ENCODE results near the gene GPX8. TPM values are rescaled to one million over a fixed set of nuclear protein-coding genes. Genes with fewer than 3 reads are reported as not detected.

Gene GPX8
- total and polyA plus RNA-seq, 9 of the 15 experiments (the other 6 are each of a cell fraction or from before 2014, with no cell fraction given) = 0.62 to 1.8 (median 1.2) TPM

DNA sequence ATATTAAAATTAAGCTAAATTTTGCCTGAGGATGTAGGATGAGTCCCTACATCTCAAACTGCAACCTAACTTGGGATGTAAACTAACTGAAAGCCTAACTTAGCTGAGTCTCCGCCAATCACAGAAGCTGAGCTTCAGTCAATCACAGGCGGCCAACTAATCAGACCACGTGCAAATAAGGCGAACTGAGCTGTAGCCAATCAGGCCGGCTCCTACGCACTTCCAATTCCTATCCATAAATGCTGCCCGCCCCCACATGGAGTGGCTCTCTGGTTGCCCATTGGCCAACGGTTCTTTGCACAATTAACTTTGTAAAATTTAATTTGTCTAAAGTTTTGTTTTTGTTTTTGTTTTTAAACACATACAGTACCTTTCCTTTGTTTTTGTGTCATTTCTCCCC lies 13.9 kb upstream of the GPX8 start:
- H3K79me2 ChIP-seq (ENCODE audit: control insufficient read depth, insufficient read depth, low read length) = no peaks in the 10 kb centered on the region
- no peaks in the 10 kb centered on the region for H3K36me3 ChIP-seq (ENCODE audit: control insufficient read depth, insufficient read depth, low read length)
- TF ChIP-seq, protein P1, sequence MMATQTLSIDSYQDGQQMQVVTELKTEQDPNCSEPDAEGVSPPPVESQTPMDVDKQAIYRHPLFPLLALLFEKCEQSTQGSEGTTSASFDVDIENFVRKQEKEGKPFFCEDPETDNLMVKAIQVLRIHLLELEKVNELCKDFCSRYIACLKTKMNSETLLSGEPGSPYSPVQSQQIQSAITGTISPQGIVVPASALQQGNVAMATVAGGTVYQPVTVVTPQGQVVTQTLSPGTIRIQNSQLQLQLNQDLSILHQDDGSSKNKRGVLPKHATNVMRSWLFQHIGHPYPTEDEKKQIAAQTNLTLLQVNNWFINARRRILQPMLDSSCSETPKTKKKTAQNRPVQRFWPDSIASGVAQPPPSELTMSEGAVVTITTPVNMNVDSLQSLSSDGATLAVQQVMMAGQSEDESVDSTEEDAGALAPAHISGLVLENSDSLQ (IDR thresholded peaks at IDR 0.05) = peak; percentile 43
- TF ChIP-seq JUNB (CRISPR knock-in tag; conservative IDR thresholded peaks at IDR 0.05) = no peak
- H3K9ac ChIP-seq (ENCODE audit: insufficient read depth in 1 of 2, low read depth in 2 of 2, low read length in 2 of 2) = no peak overlapping the region
- DNase-seq (ENCODE audit: extremely low read depth in 1 of 4, low spot score in 3 of 4) (peak in 2 of 4 experiments; percentile 16 to 18), FAIRE-seq (no peak), ATAC-seq (no peak)
- no peaks in the 10 kb centered on the region for H3K9me3 ChIP-seq (replicated peaks; ENCODE audit: control insufficient read depth, insufficient read depth, low read depth, low read length)
- H3K27me3 ChIP-seq (ENCODE audit: control insufficient read depth in 2 of 2, insufficient read depth in 2 of 2, low read length in 2 of 2) = peaks cover 3 to 17% of the 10 kb centered on the region in 2 experiments; a peak in 3 of 5 replicates
- in situ Hi-C loops (cut with MboI) = no loop called here
- H3K9me1 ChIP-seq (ENCODE audit: control insufficient read depth, insufficient read depth, low read length) = no peaks in the 10 kb centered on the region
- H2AFZ ChIP-seq (ENCODE audit: low read depth, low read length) = no peak overlapping the region
- ChIA-PET POLR2A (interaction anchor here (0.5 kb wide), 1 partner anchor 477 kb away, joined by 3 read pairs; no protein-coding TSS in a partner anchor), CTCF (ENCODE audit: low intra/inter-chr PET ratio) (interaction anchor here (1.3 to 1.9 kb wide), 3 partner anchors 201 to 240 kb away, joined by 7 to 13 read pairs (median 7); no protein-coding TSS in a partner anchor)
- no TSS peak for BruUV-seq (replicated peaks)
- WGBS (ENCODE audit: insufficient coverage, low coverage, missing lambda C conversion rate) = 27% methylated on average over 8 of the region's 8 CpGs
- intact Hi-C loops (cut with micrococcal nuclease) = loop anchor here (1.0 to 2.0 kb wide), 2 partner anchors 202 to 239 kb away; no protein-coding TSS in a partner anchor
- H4K20me1 ChIP-seq (replicated peaks; ENCODE audit: control insufficient read depth, insufficient read depth, low read length) = no peaks in the 10 kb centered on the region
- no peak overlapping the region for H3K4me3 ChIP-seq
- no peak overlapping the region for H3K4me2 ChIP-seq (ENCODE audit: insufficient read depth, low read length)
- no peak overlapping the region for H3K27ac ChIP-seq (ENCODE audit: extremely low read depth, low read depth, low read length)
- H3K4me1 ChIP-seq (replicated peaks in 1 of 2; ENCODE audit: control insufficient read depth in 2 of 2, insufficient read depth in 2 of 2, low read length in 2 of 2) = no peaks in the 10 kb centered on the region

DNA sequence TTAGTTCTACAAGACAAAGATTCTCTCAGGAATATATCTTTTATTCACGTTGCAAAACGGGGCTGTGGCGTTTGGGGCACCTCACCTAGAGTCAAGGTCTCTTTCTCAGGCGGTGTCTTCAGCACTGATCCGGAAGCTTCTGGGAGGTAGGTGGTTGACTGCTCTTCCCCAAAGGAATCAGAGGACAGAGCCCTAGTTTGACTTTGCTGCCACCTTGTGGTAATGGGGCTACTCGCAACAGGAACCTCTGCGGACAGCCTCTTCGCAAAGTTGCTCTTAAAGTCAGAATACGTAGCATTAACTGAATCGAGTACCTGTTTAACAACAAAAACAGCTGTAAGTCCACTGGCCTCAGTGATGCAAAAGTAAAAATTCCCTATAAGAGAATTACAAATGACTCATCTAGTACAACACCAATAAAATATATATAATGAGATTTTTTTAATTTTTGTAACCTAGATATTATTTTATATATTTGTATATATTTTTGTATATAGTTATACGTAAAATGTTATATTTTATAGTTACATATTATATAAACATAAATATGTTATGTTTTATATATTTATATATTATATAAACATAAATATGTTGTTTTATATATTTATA lies 13.3 kb upstream of the GPX8 start:
- no peaks in the 10 kb centered on the region for H3K4me1 ChIP-seq (replicated peaks in 1 of 2; ENCODE audit: control insufficient read depth in 2 of 2, insufficient read depth in 2 of 2, low read length in 2 of 2)
- no peak overlapping the region for H3K9ac ChIP-seq (ENCODE audit: insufficient read depth in 1 of 2, low read depth in 2 of 2, low read length in 2 of 2)
- H3K79me2 ChIP-seq (ENCODE audit: control insufficient read depth, insufficient read depth, low read length) = no peaks in the 10 kb centered on the region
- DNase-seq (ENCODE audit: extremely low read depth in 1 of 4, low spot score in 3 of 4) = peak; percentile 63 to 84 (median 68)
- in situ Hi-C loops (cut with MboI) = no loop called here
- no peak overlapping the region for H3K27ac ChIP-seq (ENCODE audit: extremely low read depth, low read depth, low read length)
- H3K36me3 ChIP-seq (ENCODE audit: control insufficient read depth, insufficient read depth, low read length) = no peaks in the 10 kb centered on the region
- peak; percentile 99 for ATAC-seq
- no peaks in the 10 kb centered on the region for H3K9me3 ChIP-seq (replicated peaks; ENCODE audit: control insufficient read depth, insufficient read depth, low read depth, low read length)
- intact Hi-C loops (cut with micrococcal nuclease) = loop anchor here (1.0 to 2.0 kb wide), 2 partner anchors 202 to 240 kb away; no protein-coding TSS in a partner anchor
- CTCF ChIA-PET (ENCODE audit: low intra/inter-chr PET ratio) = interaction anchor here (0.8 to 1.9 kb wide), 4 partner anchors 202 to 630 kb away, joined by 5 to 13 read pairs (median 7); no protein-coding TSS in a partner anchor
- H3K9me1 ChIP-seq (ENCODE audit: control insufficient read depth, insufficient read depth, low read length) = no peaks in the 10 kb centered on the region
- no TSS peak for BruUV-seq (replicated peaks)
- under 1% methylated on average over 11 of the region's 11 CpGs for WGBS (ENCODE audit: insufficient coverage, low coverage, missing lambda C conversion rate)
- peaks cover 4 to 17% of the 10 kb centered on the region in 2 experiments; a peak in 3 of 5 replicates for H3K27me3 ChIP-seq (ENCODE audit: control insufficient read depth in 2 of 2, insufficient read depth in 2 of 2, low read length in 2 of 2)
- no peak overlapping the region for H2AFZ ChIP-seq (ENCODE audit: low read depth, low read length)
- FAIRE-seq = peak; percentile 98
- H3K4me2 ChIP-seq (ENCODE audit: insufficient read depth, low read length) = no peak overlapping the region
- no peaks in the 10 kb centered on the region for H4K20me1 ChIP-seq (replicated peaks; ENCODE audit: control insufficient read depth, insufficient read depth, low read length)
- POLR2A ChIA-PET = interaction anchor here (0.5 kb wide), 1 partner anchor 476 kb away, joined by 3 read pairs; no protein-coding TSS in a partner anchor
- no peak overlapping the region for H3K4me3 ChIP-seq
- peak; percentile 22; the same call in 1 of the 2 replicates for TF ChIP-seq JUND (IDR thresholded peaks at IDR 0.05; ENCODE audit: borderline replicate concordance, low read depth, low read length)
- TF ChIP-seq JUND (tag; IDR thresholded peaks at IDR 0.05; ENCODE audit: borderline replicate concordance, low read depth, low read length) = no peak
- TF ChIP-seq, protein P2, sequence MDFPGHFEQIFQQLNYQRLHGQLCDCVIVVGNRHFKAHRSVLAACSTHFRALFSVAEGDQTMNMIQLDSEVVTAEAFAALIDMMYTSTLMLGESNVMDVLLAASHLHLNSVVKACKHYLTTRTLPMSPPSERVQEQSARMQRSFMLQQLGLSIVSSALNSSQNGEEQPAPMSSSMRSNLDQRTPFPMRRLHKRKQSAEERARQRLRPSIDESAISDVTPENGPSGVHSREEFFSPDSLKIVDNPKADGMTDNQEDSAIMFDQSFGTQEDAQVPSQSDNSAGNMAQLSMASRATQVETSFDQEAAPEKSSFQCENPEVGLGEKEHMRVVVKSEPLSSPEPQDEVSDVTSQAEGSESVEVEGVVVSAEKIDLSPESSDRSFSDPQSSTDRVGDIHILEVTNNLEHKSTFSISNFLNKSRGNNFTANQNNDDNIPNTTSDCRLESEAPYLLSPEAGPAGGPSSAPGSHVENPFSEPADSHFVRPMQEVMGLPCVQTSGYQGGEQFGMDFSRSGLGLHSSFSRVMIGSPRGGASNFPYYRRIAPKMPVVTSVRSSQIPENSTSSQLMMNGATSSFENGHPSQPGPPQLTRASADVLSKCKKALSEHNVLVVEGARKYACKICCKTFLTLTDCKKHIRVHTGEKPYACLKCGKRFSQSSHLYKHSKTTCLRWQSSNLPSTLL (IDR thresholded peaks at IDR 0.05) = no peak
- TF ChIP-seq E2F3 (CRISPR knock-in tag; IDR thresholded peaks at IDR 0.05) = no peak
- TF ChIP-seq MBD2 (IDR thresholded peaks at IDR 0.05; ENCODE audit: borderline replicate concordance, low read depth) = no peak
- TF ChIP-seq, protein P3, sequence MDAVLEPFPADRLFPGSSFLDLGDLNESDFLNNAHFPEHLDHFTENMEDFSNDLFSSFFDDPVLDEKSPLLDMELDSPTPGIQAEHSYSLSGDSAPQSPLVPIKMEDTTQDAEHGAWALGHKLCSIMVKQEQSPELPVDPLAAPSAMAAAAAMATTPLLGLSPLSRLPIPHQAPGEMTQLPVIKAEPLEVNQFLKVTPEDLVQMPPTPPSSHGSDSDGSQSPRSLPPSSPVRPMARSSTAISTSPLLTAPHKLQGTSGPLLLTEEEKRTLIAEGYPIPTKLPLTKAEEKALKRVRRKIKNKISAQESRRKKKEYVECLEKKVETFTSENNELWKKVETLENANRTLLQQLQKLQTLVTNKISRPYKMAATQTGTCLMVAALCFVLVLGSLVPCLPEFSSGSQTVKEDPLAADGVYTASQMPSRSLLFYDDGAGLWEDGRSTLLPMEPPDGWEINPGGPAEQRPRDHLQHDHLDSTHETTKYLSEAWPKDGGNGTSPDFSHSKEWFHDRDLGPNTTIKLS (IDR thresholded peaks at IDR 0.05; ENCODE audit: borderline replicate concordance, low read depth) = no peak
- TF ChIP-seq ERF (CRISPR knock-in tag; IDR thresholded peaks at IDR 0.05) = no peak
